ENCODE data around the gene METTL6. TPM values are rescaled to one million over a fixed set of nuclear protein-coding genes. Genes with fewer than 3 reads are reported as not detected.
"Not testable (repeated sequence)": the region's sequence is repeated elsewhere in the genome, so short reads cannot be mapped to it uniquely, and the experiment has no call there.

Gene METTL6
- total RNA-seq, 3 donors from 2014 or later (not counting 1 experiment from before 2014, with no cell fraction given) = 9.8 to 13.3 (median 11.8) TPM

DNA sequence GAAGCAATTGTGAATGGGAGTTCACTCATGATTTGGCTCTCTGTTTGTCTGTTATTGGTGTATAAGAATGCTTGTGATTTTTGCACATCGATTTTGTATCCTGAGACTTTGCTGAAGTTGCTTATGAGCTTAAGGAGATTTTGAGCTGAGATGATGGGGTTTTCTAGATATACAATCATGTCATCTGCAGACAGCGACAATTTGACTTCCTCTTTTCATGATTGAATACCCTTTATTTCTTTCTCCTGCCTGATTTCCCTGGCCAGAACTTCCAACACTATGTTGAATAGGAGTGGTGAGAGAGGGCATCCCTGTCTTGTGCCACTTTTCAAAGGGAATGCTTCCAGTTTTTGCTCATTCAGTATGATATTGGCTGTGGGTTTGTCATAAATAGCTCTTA, 34.1 kb downstream of the METTL6 start:
- 100% methylated on average over 1 of the region's 2 CpGs for WGBS (ENCODE audit: insufficient coverage)

DNA sequence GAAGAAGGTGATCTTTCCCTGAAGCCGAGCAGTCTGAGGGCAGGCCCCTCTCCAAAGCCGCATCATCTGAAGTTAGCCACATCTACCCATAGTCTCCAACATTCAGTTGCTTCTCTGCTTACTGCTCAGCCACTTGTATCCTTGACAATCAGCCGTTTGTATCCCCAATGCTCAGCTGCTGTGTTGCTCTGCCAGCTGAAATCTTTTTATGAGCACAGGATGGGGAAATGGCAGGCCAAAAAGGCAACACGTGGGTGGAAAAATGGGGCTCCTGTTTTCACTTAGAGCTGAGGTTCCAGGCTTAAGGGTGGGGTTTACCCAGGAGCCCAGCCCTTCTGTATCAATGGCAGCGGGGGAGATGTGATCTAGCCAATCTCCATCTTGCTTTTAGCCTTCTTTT, 36.3 kb downstream of the METTL6 start:
- Histone ChIP-seq H3K27me3 (ENCODE audit: control insufficient read depth, insufficient read depth, low read length) (no peaks in the 10 kb centered on the region), H3K4me1 (ENCODE audit: control insufficient read depth, insufficient read depth, low read length) (no peaks in the 10 kb centered on the region), H3K9me3 (ENCODE audit: control insufficient read depth, insufficient read depth, low read length) (peaks cover 7% of the 10 kb centered on the region), H3K36me3 (ENCODE audit: control insufficient read depth, insufficient read depth, low read length) (no peaks in the 10 kb centered on the region), H3K4me3 (ENCODE audit: low read length) (no peak overlapping the region), H3K27ac (ENCODE audit: low read length) (no peak overlapping the region)
- intact Hi-C loops (cut with micrococcal nuclease) = no loop called here
- TF ChIP-seq, protein P1, sequence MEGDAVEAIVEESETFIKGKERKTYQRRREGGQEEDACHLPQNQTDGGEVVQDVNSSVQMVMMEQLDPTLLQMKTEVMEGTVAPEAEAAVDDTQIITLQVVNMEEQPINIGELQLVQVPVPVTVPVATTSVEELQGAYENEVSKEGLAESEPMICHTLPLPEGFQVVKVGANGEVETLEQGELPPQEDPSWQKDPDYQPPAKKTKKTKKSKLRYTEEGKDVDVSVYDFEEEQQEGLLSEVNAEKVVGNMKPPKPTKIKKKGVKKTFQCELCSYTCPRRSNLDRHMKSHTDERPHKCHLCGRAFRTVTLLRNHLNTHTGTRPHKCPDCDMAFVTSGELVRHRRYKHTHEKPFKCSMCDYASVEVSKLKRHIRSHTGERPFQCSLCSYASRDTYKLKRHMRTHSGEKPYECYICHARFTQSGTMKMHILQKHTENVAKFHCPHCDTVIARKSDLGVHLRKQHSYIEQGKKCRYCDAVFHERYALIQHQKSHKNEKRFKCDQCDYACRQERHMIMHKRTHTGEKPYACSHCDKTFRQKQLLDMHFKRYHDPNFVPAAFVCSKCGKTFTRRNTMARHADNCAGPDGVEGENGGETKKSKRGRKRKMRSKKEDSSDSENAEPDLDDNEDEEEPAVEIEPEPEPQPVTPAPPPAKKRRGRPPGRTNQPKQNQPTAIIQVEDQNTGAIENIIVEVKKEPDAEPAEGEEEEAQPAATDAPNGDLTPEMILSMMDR (IDR thresholded peaks at IDR 0.05) = no peak
- Mint-ChIP-seq H3K36me3 (no peaks in the 10 kb centered on the region), H3K27ac (no peak overlapping the region), H3K27me3 (ENCODE audit: low read depth in 2 of 2) (no peaks in the 10 kb centered on the region), H3K4me1 (peaks cover 2 to 4% of the 10 kb centered on the region in 2 donors), H3K4me3 (no peak overlapping the region), H3K9me3 (no peaks in the 10 kb centered on the region)
- ATAC-seq = no peak
- no peak for DNase-seq
- WGBS (ENCODE audit: insufficient coverage) = 89% methylated on average over 5 of the region's 5 CpGs

More for the DNA sequence above, 34.1 kb downstream of the METTL6 start:
- H3K4me3 ChIP-seq (ENCODE audit: low read length); H3K27me3 ChIP-seq (ENCODE audit: control insufficient read depth, insufficient read depth, low read length); H3K4me1 Mint-ChIP-seq; H3K4me3 Mint-ChIP-seq; H3K4me1 ChIP-seq (ENCODE audit: control insufficient read depth, insufficient read depth, low read length); intact Hi-C loops (cut with micrococcal nuclease); DNase-seq; H3K36me3 ChIP-seq (ENCODE audit: control insufficient read depth, insufficient read depth, low read length); H3K9me3 Mint-ChIP-seq; H3K27ac ChIP-seq (ENCODE audit: low read length); ATAC-seq; H3K27ac Mint-ChIP-seq; H3K36me3 Mint-ChIP-seq; H3K27me3 Mint-ChIP-seq (ENCODE audit: low read depth in 2 of 2); H3K9me3 ChIP-seq (ENCODE audit: control insufficient read depth, insufficient read depth, low read length): not testable (repeated sequence)

DNA sequence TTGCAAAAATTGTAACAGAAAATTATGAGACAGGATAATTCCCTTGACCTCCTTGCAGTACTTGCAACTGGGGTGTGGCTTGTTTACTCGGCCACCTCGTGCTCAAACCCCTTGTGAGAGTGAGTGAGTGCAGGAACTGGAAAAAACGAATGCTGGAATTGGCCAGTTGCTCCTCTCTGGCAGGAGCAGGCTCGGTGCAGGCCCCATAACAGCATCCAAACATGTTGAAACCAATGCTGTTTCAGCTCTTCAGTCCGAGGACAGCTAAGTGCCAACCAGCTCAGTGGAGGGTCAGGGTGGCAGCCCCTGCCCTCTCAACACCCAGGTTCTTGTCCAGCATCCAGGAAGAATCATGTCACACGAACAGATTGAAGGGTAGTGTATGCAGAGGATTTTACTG, 36.9 kb downstream of the METTL6 start:
- DNase-seq = no peak
- no peak overlapping the region for H3K4me3 ChIP-seq (ENCODE audit: low read length)
- H3K9me3 ChIP-seq (ENCODE audit: control insufficient read depth, insufficient read depth, low read length) = peaks cover 7% of the 10 kb centered on the region
- Mint-ChIP-seq H3K9me3 (no peaks in the 10 kb centered on the region), H3K27ac (no peak overlapping the region), H3K36me3 (no peaks in the 10 kb centered on the region), H3K4me3 (no peak overlapping the region), H3K27me3 (ENCODE audit: low read depth in 2 of 2) (no peaks in the 10 kb centered on the region), H3K4me1 (peaks cover 5 to 7% of the 10 kb centered on the region in 2 donors)
- ATAC-seq = no peak
- WGBS (ENCODE audit: insufficient coverage) = 74% methylated on average over 6 of the region's 6 CpGs
- no peaks in the 10 kb centered on the region for H3K27me3 ChIP-seq (ENCODE audit: control insufficient read depth, insufficient read depth, low read length)
- TF ChIP-seq, protein P1 (IDR thresholded peaks at IDR 0.05) = no peak
- no peaks in the 10 kb centered on the region for H3K36me3 ChIP-seq (ENCODE audit: control insufficient read depth, insufficient read depth, low read length)
- H3K4me1 ChIP-seq (ENCODE audit: control insufficient read depth, insufficient read depth, low read length) = no peaks in the 10 kb centered on the region
- intact Hi-C loops (cut with micrococcal nuclease) = no loop called here
- no peak overlapping the region for H3K27ac ChIP-seq (ENCODE audit: low read length)

DNA sequence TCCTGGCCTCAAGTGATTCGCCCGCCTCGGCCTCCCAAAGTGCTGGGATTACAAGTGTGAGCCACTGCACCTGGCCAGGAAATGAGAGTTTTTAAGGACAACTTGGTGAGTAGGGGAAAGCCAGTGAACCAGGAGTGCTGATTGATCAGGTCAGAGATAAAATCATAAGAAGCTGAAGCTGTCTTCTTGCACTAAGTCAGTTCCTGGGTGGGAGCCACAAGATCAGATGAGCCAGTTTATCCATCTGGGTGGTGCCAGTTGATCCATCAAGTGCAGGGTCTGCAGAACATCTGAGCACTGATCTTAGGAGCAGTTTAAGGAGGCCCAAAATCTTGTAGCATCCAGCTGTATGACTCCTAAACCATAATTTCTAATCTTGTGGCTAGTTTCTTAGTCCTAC, 39.0 kb downstream of the METTL6 start:
- H3K9me3 ChIP-seq (ENCODE audit: control insufficient read depth, insufficient read depth, low read length); H3K36me3 ChIP-seq (ENCODE audit: control insufficient read depth, insufficient read depth, low read length); H3K9me3 Mint-ChIP-seq; DNase-seq; H3K27ac Mint-ChIP-seq; intact Hi-C loops (cut with micrococcal nuclease); H3K36me3 Mint-ChIP-seq; H3K27me3 ChIP-seq (ENCODE audit: control insufficient read depth, insufficient read depth, low read length); H3K4me1 ChIP-seq (ENCODE audit: control insufficient read depth, insufficient read depth, low read length); H3K4me3 Mint-ChIP-seq; H3K27ac ChIP-seq (ENCODE audit: low read length); ATAC-seq; H3K4me1 Mint-ChIP-seq; H3K4me3 ChIP-seq (ENCODE audit: low read length); H3K27me3 Mint-ChIP-seq (ENCODE audit: low read depth in 2 of 2): not testable (repeated sequence)
- WGBS (ENCODE audit: insufficient coverage) = 94% methylated on average over 3 of the region's 3 CpGs

DNA sequence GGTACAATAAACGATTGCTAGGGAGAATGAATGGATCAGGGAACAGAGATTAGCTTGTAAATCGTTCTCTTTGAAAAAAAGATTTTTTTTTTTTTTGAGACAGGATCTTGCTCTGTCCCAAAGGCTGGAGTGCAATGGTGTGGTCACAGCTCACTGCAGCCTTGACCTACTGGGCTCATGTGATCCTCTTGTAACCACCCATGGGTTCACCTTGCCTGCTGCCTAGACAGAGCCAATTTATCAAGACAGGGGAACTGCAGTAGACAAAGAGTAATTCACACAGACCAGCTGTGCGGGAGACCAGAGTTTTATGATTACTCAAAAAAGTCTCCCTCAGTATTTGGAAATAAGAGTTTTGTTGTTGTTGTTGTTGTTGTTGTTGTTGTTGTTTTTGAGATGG, 39.6 kb downstream of the METTL6 start:
- Histone ChIP-seq H3K36me3 (ENCODE audit: control insufficient read depth, insufficient read depth, low read length) (no peaks in the 10 kb centered on the region), H3K9me3 (ENCODE audit: control insufficient read depth, insufficient read depth, low read length) (peaks cover 7% of the 10 kb centered on the region), H3K4me3 (ENCODE audit: low read length) (no peak overlapping the region), H3K27ac (ENCODE audit: low read length) (no peak overlapping the region), H3K4me1 (ENCODE audit: control insufficient read depth, insufficient read depth, low read length) (no peaks in the 10 kb centered on the region), H3K27me3 (ENCODE audit: control insufficient read depth, insufficient read depth, low read length) (no peaks in the 10 kb centered on the region)
- ATAC-seq = no peak
- TF ChIP-seq, protein P1 (IDR thresholded peaks at IDR 0.05) = no peak
- intact Hi-C loops (cut with micrococcal nuclease) = no loop called here
- no peaks in the 10 kb centered on the region for H3K9me3 Mint-ChIP-seq
- H3K36me3 Mint-ChIP-seq = no peaks in the 10 kb centered on the region
- 93% methylated on average over 3 of the region's 3 CpGs for WGBS (ENCODE audit: insufficient coverage)
- H3K4me1 Mint-ChIP-seq = peaks cover 5 to 7% of the 10 kb centered on the region in 2 donors
- no peak for DNase-seq
- H3K27me3 Mint-ChIP-seq (ENCODE audit: low read depth in 2 of 2) = no peaks in the 10 kb centered on the region
- H3K4me3 Mint-ChIP-seq = no peak overlapping the region
- H3K27ac Mint-ChIP-seq = no peak overlapping the region
